SK-N-MC (cell line): ENCODE results near the gene PDCL2.

ENCODE experiments used
- DNase-seq: peaks from one replicate; pipeline ENCODE4 v3.0.0-alpha.2; 2011; ENCODE audit warnings: low read depth, low spot score
- H3K27ac ChIP-seq: fragments of 200-600 bp; sonication (generic); 2 replicates; pipeline ENCODE4 v1.5.1; 2016; ENCODE audit warnings: mixed run types
- H3K36me3 ChIP-seq: fragments of 200-600 bp; sonication (generic); 2 replicates; pipeline ENCODE4 v1.6.1; 2017; ENCODE audit warnings: antibody characterized with exemption, low read length, mixed read lengths; ENCODE audit not compliant: insufficient read depth
- H3K4me3 ChIP-seq: fragments of 200-600 bp; sonication (generic); 2 replicates; pipeline ENCODE4 v1.5.1; 2016
- H3K9ac ChIP-seq: fragments of 200-600 bp; sonication (generic); 2 replicates; pipeline ENCODE4 v1.8.0; 2017; ENCODE audit warnings: mixed run types, mixed read lengths; ENCODE audit not compliant: insufficient read length
- H3K9me3 ChIP-seq: fragments of 200-600 bp; sonication (generic); 2 replicates; pipeline ENCODE4 v1.6.1; 2017; ENCODE audit warnings: low read depth, mild to moderate bottlenecking, antibody characterized with exemption, low read length, moderate library complexity, mixed read lengths
- EZH2 ChIP-seq: fragments of 200-600 bp; sonication (generic); IDR thresholded peaks from one replicate; pipeline ENCODE4 v1.6.1; 2017; ENCODE audit warnings: antibody characterized with exemption
- FOXP2 ChIP-seq: optimal IDR thresholded peaks from 2 replicates; pipeline ENCODE3; 2011; ENCODE audit warnings: mild to moderate bottlenecking, moderate library complexity; ENCODE audit not compliant: insufficient read depth; ENCODE audit errors: extremely low read length, control extremely low read depth
- POLR2AphosphoS5 ChIP-seq: IDR thresholded peaks from 2 replicates; pipeline ENCODE4 v1.6.1; 2012; ENCODE audit warnings: mild to moderate bottlenecking, low read depth, low read length, borderline replicate concordance

The PDCL2 gene

GRCh38 chr4:55546756-55547465 is 45.1 kb downstream of the PDCL2 start, which contains the start of gene CLOCK:
Gene CLOCK, minus strand, starts transcription at chr4:55546909. Its CDS starts 64,124 bp downstream, at chr4:55482785.
- H3K9ac ChIP-seq, result peak within 1 kb of the TSS; percentile 82
- peak within 1 kb of the TSS; percentile 87 for H3K27ac ChIP-seq
- no peaks in the 10 kb centered on the region for H3K9me3 ChIP-seq
- peak within 1 kb of the TSS; percentile 97 for H3K4me3 ChIP-seq
- TF ChIP-seq POLR2AphosphoS5 (peak; percentile 68), EZH2 (no peak)
- DNase-seq, result no peak
- no peaks in the 10 kb centered on the region for H3K36me3 ChIP-seq

GRCh38 chr4:55546506-55546755 is 45.6 kb downstream of the PDCL2 start:
- no peaks in the 10 kb centered on the region for H3K36me3 ChIP-seq
- DNase-seq, result no peak
- H3K4me3 ChIP-seq, result peak overlapping the region; percentile 97
- H3K27ac ChIP-seq, result peak overlapping the region; percentile 87
- peak overlapping the region; percentile 82 for H3K9ac ChIP-seq
- TF ChIP-seq EZH2 (no peak), POLR2AphosphoS5 (no peak), FOXP2 (no peak)
- H3K9me3 ChIP-seq, result no peaks in the 10 kb centered on the region

GRCh38 chr4:55545641-55546505 is 46.2 kb downstream of the PDCL2 start:
- Histone ChIP-seq H3K36me3 (no peaks in the 10 kb centered on the region), H3K4me3 (peak overlapping the region; percentile 97), H3K9me3 (no peaks in the 10 kb centered on the region), H3K9ac (peak overlapping the region; percentile 82), H3K27ac (peak overlapping the region; percentile 86)
- no peak; the same call in 1 of the 2 replicates for TF ChIP-seq POLR2AphosphoS5
- TF ChIP-seq FOXP2, result no peak
- no peak for TF ChIP-seq EZH2
- no peak for DNase-seq

GRCh38 chr4:55545151-55545550 is 46.9 kb downstream of the PDCL2 start:
- H3K9me3 ChIP-seq, result no peaks in the 10 kb centered on the region
- peak overlapping the region; percentile 97 for H3K4me3 ChIP-seq
- peak overlapping the region; percentile 86 for H3K27ac ChIP-seq
- peak overlapping the region; percentile 82 for H3K9ac ChIP-seq
- H3K36me3 ChIP-seq, result 0 out of 2 replicates have a peak, but pooled peaks cover 5% of the 10 kb centered on the region
- no peak for TF ChIP-seq FOXP2
- TF ChIP-seq POLR2AphosphoS5, result no peak
- no peak for TF ChIP-seq EZH2
- DNase-seq, result no peak

GRCh38 chr4:55543858-55544257 is 48.2 kb downstream of the PDCL2 start:
- Histone ChIP-seq H3K9me3 (no peaks in the 10 kb centered on the region), H3K9ac (peak overlapping the region; percentile 61), H3K4me3 (peak overlapping the region; percentile 53), H3K27ac (peak overlapping the region; percentile 59; the same call in 1 of the 2 replicates), H3K36me3 (peaks cover 5% of the 10 kb centered on the region; the same call in 1 of the 2 replicates)
- no peak for DNase-seq
- TF ChIP-seq FOXP2, result no peak
- TF ChIP-seq EZH2, result no peak
- TF ChIP-seq POLR2AphosphoS5, result no peak

GRCh38 chr4:55540271-55540670 is 51.8 kb downstream of the PDCL2 start:
- Histone ChIP-seq H3K9me3 (no peaks in the 10 kb centered on the region; the same call in 1 of the 2 replicates), H3K36me3 (peaks cover 15% of the 10 kb centered on the region), H3K4me3 (no peak overlapping the region), H3K27ac (no peak overlapping the region), H3K9ac (no peak overlapping the region)
- TF ChIP-seq POLR2AphosphoS5, result no peak
- TF ChIP-seq EZH2, result no peak
- no peak for TF ChIP-seq FOXP2
- no peak for DNase-seq

GRCh38 chr4:55539658-55540057 is 52.4 kb downstream of the PDCL2 start:
- Histone ChIP-seq H3K9me3 (no peaks in the 10 kb centered on the region; the same call in 1 of the 2 replicates), H3K36me3 (peaks cover 15% of the 10 kb centered on the region), H3K4me3 (no peak overlapping the region), H3K27ac (no peak overlapping the region), H3K9ac (no peak overlapping the region)
- TF ChIP-seq POLR2AphosphoS5 (no peak), EZH2 (no peak), FOXP2 (no peak)
- DNase-seq, result no peak

GRCh38 chr4:55538531-55538930 is 53.5 kb downstream of the PDCL2 start:
- no peak for DNase-seq
- Histone ChIP-seq H3K4me3 (no peak overlapping the region), H3K27ac (no peak overlapping the region), H3K9ac (no peak overlapping the region), H3K9me3 (peaks cover 6% of the 10 kb centered on the region; the same call in 1 of the 2 replicates), H3K36me3 (peaks cover 23% of the 10 kb centered on the region)
- no peak for TF ChIP-seq EZH2
- TF ChIP-seq POLR2AphosphoS5, result no peak
- no peak for TF ChIP-seq FOXP2
